T-helper 1 cell treated with Interleukin-12 subunit alpha and Interleukin-12 subunit beta and Interleukin-4 antibody, amounts not matched to agents 30 μg/mL and 1 μg/mL, for 36 hours (primary cell): Measurements from ENCODE around the gene SPTBN5.

Experiments used
- H3K27ac Mint-ChIP-seq: one replicate; pipeline ENCODE4 v1.8.0; 2021; ENCODE audit warnings: mild to moderate bottlenecking, mixed read lengths
- H3K27me3 Mint-ChIP-seq: one replicate; pipeline ENCODE4 v1.8.0; 2021; ENCODE audit warnings: low read depth, mixed read lengths
- H3K36me3 Mint-ChIP-seq: one replicate; pipeline ENCODE4 v1.8.0; 2021; ENCODE audit warnings: low read depth, mixed read lengths
- H3K4me1 Mint-ChIP-seq: one replicate; pipeline ENCODE4 v1.8.0; 2021; ENCODE audit warnings: low read depth, mixed read lengths
- H3K4me3 Mint-ChIP-seq: one replicate; pipeline ENCODE4 v1.8.0; 2021; ENCODE audit warnings: mild to moderate bottlenecking, moderate library complexity, mixed read lengths
- H3K9me3 Mint-ChIP-seq: one replicate; pipeline ENCODE4 v1.8.0; 2021; ENCODE audit warnings: mixed read lengths

The SPTBN5 gene

DNA sequence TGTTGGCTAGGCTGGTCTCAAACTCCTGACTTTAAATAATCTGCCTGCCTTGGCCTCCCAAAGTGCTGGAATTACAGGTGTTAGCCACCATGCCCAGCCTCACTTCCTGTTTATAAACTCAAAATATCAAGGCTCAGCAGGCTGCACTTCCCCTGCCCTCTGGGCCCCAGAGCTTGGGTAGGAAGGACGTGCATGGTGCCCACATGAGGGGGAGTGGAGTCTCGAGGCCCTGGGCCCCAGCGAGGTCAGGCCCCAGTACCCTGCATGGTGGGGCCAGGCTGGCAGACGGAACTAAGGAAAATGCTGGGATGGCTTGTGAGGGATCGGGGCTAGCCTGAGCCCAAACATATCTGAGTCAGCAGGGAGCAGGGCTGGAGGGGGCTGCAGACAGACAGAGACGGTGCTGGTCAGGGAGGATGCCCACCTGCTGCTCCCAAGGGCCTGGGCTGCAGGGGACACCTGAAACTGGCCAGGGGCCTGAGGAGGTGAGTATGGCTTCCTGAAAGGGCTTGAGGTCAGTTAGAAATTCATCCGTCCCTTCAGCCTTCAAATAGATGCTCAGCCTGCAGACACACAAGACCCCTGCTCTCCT, 5.1 kb downstream of the SPTBN5 start:
- Mint-ChIP-seq H3K9me3 (no peaks in the 10 kb centered on the region), H3K4me3 (no peak overlapping the region), H3K27ac (peak overlapping the region; percentile 31), H3K4me1 (peaks cover 14% of the 10 kb centered on the region), H3K36me3 (peaks cover 7% of the 10 kb centered on the region), H3K27me3 (peaks cover 5% of the 10 kb centered on the region)

DNA sequence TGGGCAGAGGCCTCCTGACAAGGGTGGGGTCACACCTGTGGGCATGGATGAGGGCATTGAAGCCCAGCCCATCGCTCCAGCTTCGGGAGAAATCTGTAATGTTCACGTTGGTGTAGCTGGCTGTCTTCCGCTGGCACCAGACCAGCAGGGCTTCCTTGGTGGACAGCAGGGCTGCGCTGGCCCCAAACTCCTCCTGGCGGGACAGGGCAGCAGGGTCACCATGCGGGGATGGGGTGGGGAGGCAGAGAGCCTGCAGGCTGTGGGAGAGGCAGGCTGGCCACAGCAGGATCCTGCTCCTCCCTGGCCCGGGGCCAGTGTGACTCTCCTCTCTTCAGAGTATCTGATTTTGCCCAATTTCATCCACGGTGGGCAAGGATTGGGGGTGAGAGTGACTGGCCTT, 6.0 kb downstream of the SPTBN5 start:
- peaks cover 5% of the 10 kb centered on the region for H3K27me3 Mint-ChIP-seq
- H3K4me3 Mint-ChIP-seq: no peak overlapping the region
- peaks cover 11% of the 10 kb centered on the region for H3K4me1 Mint-ChIP-seq
- no peaks in the 10 kb centered on the region for H3K9me3 Mint-ChIP-seq
- H3K27ac Mint-ChIP-seq: no peak overlapping the region
- peaks cover 7% of the 10 kb centered on the region for H3K36me3 Mint-ChIP-seq

DNA sequence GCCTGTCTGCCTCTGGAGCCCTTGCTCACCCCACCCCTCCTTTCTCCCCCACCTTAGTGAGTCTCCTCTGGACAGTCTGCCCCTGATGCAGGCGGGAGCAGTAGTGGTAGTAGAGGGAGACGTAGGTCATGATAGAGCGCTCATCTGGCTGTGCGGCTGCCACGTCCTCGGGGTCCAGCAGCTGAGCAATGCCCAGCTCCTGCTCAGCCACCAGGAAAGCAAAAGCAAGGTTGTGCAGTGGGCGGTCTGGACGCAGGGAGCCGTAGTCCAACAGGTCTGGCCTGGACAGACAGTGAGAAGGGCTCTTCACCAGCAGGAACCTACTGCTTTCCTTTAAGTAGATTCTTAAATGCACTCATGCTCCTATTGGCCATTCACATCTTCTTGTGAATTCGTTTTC, 6.7 kb downstream of the SPTBN5 start:
- H3K4me3 Mint-ChIP-seq: no peak overlapping the region
- H3K4me1 Mint-ChIP-seq: peaks cover 9% of the 10 kb centered on the region
- peaks cover 7% of the 10 kb centered on the region for H3K36me3 Mint-ChIP-seq
- H3K27ac Mint-ChIP-seq: no peak overlapping the region
- peaks cover 5% of the 10 kb centered on the region for H3K27me3 Mint-ChIP-seq
- no peaks in the 10 kb centered on the region for H3K9me3 Mint-ChIP-seq

DNA sequence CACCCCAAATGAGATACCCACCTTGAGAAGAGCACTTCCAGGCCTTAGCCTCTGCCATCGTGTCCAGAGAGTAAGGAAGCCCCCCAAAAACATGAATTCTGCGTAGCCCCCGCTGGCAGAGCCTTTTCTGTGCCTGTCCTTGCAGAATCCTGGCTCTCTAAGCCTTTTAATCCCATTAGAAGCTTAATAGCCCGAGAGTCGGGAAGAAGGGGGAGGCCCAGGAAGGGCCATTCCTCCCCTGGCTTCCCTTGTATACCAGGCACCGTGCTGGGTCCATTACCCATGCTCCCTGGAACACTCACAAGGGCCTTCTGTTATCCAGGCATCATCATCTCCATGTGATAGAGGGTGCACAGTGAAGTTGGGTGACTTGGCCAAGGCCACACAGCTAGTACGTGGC, 7.1 kb downstream of the SPTBN5 start:
- peaks cover 7% of the 10 kb centered on the region for H3K36me3 Mint-ChIP-seq
- H3K27me3 Mint-ChIP-seq: peaks cover 5% of the 10 kb centered on the region
- no peak overlapping the region for H3K4me3 Mint-ChIP-seq
- H3K4me1 Mint-ChIP-seq: peaks cover 9% of the 10 kb centered on the region
- H3K27ac Mint-ChIP-seq: no peak overlapping the region
- no peaks in the 10 kb centered on the region for H3K9me3 Mint-ChIP-seq

DNA sequence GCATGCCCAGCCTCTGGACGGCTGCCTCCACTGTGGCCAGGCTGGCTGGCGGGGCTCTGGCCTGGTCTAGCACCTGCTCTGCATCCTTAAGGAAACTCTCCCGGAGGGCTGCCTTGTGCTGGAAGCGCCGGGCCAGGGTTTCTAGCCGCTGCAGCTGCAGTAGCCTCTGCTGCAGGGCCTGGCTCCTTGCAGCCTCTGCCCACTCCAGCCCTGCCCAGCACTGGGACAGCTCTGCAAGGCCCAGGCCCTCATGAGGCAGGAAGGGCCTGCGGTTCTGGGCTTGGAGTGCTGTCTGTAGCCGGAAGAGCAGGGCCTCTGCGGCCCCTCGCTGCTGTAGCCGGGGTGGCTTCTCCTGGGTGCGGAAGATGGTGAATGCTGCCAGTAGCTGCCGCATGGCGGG, 8.0 kb downstream of the SPTBN5 start:
- H3K4me1 Mint-ChIP-seq: peaks cover 13% of the 10 kb centered on the region
- no peaks in the 10 kb centered on the region for H3K9me3 Mint-ChIP-seq
- H3K27me3 Mint-ChIP-seq: peaks cover 13% of the 10 kb centered on the region
- peaks cover 7% of the 10 kb centered on the region for H3K36me3 Mint-ChIP-seq
- no peak overlapping the region for H3K27ac Mint-ChIP-seq
- no peak overlapping the region for H3K4me3 Mint-ChIP-seq

DNA sequence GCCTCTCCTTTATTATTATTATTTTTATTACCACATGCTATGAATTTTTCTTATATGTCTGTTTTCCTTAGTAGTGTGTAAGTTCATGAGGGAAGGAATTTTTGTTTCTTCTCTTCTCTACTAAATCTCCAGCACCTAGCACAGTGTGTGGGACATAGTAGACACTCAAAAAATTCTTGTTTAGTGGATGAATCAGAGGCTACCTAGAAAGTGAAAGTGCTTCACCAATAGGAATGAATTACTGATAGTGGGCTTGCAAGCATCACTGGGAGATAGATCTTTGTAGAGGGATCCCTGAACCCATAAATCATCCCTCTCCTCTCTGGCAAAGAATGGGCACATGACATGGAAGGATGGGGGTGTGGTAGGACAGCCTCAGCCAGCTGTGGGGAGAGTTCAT, 8.5 kb downstream of the SPTBN5 start:
- peaks cover 7% of the 10 kb centered on the region for H3K36me3 Mint-ChIP-seq
- H3K27me3 Mint-ChIP-seq: peaks cover 17% of the 10 kb centered on the region
- H3K4me3 Mint-ChIP-seq: no peak overlapping the region
- peaks cover 13% of the 10 kb centered on the region for H3K4me1 Mint-ChIP-seq
- H3K27ac Mint-ChIP-seq: no peak overlapping the region
- no peaks in the 10 kb centered on the region for H3K9me3 Mint-ChIP-seq

DNA sequence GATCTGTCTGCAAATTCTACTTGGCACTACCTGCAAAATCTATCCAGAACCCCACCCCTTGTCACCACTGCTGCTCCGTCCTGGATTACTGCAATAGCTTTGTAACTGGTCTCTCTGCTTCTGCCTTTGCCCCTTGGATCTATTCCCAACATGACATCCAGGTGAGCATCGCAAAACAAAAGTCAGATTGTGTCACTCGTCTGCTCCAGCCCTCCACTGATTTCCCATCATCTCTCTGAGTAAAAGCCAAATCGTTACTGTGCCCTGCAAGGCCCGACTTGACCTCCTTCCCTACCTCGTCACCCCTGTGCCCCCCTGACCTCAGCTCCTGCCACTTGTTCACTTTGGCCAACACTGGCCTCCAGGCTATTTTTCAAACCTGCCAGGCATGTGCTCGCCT, 9.4 kb downstream of the SPTBN5 start:
- H3K4me1 Mint-ChIP-seq: peaks cover 13% of the 10 kb centered on the region
- no peak overlapping the region for H3K4me3 Mint-ChIP-seq
- H3K27ac Mint-ChIP-seq: no peak overlapping the region
- no peaks in the 10 kb centered on the region for H3K9me3 Mint-ChIP-seq
- H3K27me3 Mint-ChIP-seq: peaks cover 17% of the 10 kb centered on the region
- H3K36me3 Mint-ChIP-seq: peaks cover 7% of the 10 kb centered on the region

DNA sequence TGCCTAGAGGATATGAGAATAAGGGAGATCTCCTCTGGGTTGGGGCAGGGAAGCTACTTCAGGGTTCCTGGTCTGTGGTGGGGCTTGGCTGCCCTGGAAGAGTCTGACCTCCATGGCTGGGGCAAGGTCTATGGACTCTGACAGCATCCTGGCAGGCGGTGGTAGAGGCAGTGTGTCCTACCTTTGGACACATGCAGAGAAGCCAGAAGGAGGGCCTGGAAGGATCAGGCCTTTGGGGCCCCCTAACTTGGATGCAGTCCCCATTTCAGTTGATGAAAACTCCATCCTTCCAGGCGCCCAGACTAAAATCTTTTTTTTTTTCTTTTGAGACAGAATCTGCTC, 10.4 kb downstream of the SPTBN5 start:
- Mint-ChIP-seq H3K4me3 (no peak overlapping the region), H3K9me3 (no peaks in the 10 kb centered on the region), H3K27me3 (peaks cover 17% of the 10 kb centered on the region), H3K36me3 (peaks cover 4% of the 10 kb centered on the region), H3K4me1 (peaks cover 10% of the 10 kb centered on the region), H3K27ac (no peak overlapping the region)

DNA sequence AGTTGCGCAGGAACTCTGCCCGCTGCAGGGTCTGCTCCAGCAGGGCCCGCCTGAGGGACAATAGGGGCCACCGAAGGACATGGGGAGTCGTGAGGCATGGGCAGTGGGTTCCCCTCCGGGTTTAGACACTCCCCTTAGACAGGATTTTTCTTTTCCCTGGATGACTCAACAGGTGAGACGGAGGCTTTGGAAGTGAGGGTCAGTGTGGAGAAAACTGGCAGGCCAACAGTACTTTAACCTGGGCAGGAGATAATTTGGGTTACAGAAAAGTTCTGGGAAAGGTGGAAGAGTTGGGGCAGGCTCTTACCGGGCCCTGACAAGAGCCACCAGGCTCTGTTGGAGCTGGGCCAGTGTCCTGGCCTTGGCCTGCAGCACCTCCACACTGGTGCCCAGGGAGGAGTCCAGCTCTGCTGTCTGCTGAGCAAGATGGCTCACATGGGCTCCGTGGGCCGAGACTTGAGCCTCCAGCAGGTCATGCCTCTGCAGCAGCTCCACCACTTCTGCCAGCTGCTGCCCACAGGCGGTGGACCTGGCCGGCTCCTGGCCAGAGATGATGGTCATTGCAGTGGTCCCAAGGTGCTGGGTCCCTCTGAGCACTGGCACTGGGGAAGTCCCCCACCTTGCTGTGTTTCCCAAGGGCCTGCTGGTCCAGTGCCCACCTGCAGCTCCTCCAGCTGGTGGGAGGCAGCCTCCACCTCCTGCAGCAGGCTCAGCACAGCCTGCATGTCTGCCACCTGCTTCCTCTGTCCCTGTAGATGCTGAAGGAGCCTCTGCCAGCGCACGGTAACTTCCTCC, 11.0 kb downstream of the SPTBN5 start:
- H3K4me1 Mint-ChIP-seq: peaks cover 9% of the 10 kb centered on the region
- no peak overlapping the region for H3K4me3 Mint-ChIP-seq
- peaks cover 4% of the 10 kb centered on the region for H3K36me3 Mint-ChIP-seq
- H3K9me3 Mint-ChIP-seq: no peaks in the 10 kb centered on the region
- peaks cover 17% of the 10 kb centered on the region for H3K27me3 Mint-ChIP-seq
- H3K27ac Mint-ChIP-seq: no peak overlapping the region

DNA sequence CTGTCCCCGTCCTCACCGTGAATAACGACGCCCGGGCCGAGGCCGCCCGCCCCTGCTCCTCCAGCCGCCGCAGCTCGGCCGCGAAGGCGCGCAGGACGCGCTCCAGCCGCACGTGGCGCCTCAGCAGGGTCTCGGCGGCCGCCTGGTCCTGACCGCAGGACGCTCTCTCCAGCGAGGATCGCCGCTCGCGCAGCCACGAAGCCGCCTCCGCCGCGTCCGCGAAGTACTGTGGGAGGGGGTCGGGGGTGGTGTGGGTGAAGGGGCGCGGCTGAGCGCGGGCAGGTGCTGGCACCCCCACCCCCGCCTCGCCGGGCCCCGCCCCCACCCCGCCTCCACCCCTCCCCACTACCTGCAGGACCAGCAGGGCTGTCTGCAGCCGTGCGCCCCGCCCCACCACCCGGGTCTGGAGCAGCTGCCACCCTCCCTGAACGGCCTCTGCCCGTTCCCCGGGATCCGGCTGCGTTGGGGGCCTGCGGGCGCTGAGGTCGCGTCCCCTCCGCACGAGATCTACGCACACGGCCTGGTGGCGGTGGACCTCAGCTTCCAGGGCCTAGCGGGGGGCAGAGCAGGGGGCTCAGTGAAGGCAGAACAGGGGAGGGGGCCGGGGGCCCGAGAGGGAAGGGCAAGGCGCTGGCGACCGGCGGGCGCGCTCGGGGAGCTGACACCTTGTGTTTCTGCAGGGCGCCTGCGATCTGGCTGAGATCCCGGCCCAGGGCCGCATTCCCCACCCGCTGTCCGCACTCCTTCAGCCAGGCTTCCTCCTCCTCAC, 11.7 kb downstream of the SPTBN5 start:
- H3K36me3 Mint-ChIP-seq: peaks cover 4% of the 10 kb centered on the region
- H3K9me3 Mint-ChIP-seq: no peaks in the 10 kb centered on the region
- no peak overlapping the region for H3K27ac Mint-ChIP-seq
- peaks cover 7% of the 10 kb centered on the region for H3K4me1 Mint-ChIP-seq
- H3K27me3 Mint-ChIP-seq: peaks cover 17% of the 10 kb centered on the region
- H3K4me3 Mint-ChIP-seq: no peak overlapping the region

DNA sequence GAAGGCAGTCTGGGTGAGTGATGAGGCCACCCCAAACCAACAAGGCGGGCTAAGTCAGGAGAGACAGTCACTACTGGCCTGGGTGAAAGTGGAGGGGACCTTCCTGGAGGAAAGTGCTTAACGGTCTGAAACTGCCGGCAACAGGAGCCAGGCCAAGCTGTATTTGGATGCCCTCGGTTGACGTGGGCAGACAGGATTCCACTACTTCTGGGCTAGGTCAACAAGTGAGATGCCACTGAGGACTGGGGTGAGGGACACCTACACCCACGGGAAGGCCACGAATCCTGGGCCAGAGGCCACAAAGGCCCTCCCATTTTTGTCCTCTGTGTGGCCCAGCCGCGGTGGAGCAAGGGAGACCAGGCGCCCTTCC, 12.3 kb downstream of the SPTBN5 start:
- no peaks in the 10 kb centered on the region for H3K9me3 Mint-ChIP-seq
- H3K4me3 Mint-ChIP-seq: peak overlapping the region; percentile 42
- peaks cover 4% of the 10 kb centered on the region for H3K36me3 Mint-ChIP-seq
- H3K27me3 Mint-ChIP-seq: peaks cover 17% of the 10 kb centered on the region
- H3K4me1 Mint-ChIP-seq: peaks cover 7% of the 10 kb centered on the region
- H3K27ac Mint-ChIP-seq: no peak overlapping the region

DNA sequence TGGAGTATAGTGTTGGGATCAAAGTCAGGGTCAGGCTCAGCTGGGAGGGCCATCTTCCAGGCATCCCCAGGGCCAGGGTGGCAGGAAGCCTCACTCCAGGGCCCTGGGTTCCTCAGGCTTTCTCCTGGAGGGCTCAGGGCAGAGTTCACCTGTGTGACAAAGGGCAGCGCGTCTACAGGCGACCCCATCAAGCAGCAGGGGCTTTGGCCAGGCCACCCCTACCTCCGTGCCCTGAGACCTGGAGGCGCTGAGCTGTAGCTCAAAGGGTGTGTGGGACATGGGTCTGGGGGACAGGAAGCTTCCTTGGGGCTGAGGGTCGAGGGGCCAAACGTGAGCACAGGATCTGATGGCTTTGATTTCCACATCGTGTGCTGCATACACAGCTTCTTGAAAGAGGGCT, 12.8 kb downstream of the SPTBN5 start:
- H3K4me3 Mint-ChIP-seq: peak overlapping the region; percentile 42
- H3K27ac Mint-ChIP-seq: no peak overlapping the region
- H3K36me3 Mint-ChIP-seq: peaks cover 4% of the 10 kb centered on the region
- peaks cover 17% of the 10 kb centered on the region for H3K27me3 Mint-ChIP-seq
- no peaks in the 10 kb centered on the region for H3K9me3 Mint-ChIP-seq
- peaks cover 7% of the 10 kb centered on the region for H3K4me1 Mint-ChIP-seq

DNA sequence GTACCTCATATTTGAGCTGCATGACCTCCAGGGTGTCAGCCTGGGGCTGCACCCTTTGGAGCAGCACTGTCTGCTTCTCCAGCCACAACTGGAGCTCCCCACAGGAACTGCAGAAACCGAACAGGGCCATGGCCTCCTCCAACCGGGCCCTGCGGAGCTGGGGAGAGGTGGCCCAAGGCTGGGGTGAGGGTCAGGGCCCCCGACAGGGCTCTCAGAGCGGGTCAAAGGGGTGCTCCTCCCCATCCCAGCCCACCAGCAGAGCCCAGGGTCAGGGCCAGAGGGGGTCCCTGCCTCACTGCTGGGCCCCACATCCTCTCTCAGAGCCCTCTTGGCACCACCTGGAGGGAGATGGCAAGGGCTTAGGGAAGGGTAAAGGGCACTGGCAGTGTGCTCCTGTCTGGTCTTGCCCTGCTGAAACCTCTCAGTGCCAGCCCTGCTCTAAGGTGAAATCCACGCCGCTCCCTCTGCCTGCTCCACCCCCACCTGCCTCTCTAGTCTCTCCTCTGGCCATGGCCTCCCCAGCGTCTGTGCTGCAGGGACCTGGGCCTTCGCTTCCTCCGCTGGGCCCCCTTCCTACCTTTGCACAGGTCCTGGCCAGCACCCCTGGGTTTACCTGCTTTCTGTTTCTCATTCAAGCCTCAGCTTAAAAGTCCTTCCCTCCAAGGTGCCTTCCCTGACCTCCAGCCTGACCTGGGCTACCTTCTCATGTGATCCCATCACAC, 13.5 kb downstream of the SPTBN5 start:
- Mint-ChIP-seq H3K9me3 (no peaks in the 10 kb centered on the region), H3K27me3 (peaks cover 17% of the 10 kb centered on the region), H3K36me3 (peaks cover 2% of the 10 kb centered on the region), H3K4me1 (peaks cover 5% of the 10 kb centered on the region), H3K27ac (no peak overlapping the region), H3K4me3 (no peak overlapping the region)

DNA sequence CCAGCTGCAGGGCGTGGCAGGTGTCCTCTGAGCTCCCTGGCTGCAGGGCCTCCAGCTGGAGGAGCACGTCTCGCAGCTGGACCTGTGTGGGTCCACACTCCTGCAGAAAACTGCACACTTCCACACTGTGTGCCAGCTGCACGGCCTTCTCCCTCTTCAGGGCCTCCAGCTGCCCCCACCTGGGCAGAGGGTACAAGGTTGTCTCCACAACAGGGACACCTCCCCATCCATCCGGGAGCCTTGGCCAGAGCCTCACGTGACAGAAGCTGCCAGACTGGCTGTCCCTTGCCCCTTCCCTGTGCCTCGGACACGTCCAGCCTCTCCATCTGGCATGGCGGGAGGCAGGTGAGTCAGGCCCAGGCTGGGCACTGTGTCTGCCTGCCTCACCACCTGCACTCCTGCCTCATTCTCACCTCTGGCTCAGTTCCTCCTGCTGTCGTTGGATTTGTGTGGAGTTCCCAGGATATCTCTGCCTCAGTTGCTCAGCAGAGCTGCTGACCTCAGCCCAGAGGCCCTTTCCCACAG, 14.5 kb downstream of the SPTBN5 start:
- Mint-ChIP-seq H3K9me3 (no peaks in the 10 kb centered on the region), H3K4me1 (peaks cover 4% of the 10 kb centered on the region), H3K4me3 (no peak overlapping the region), H3K36me3 (peaks cover 1% of the 10 kb centered on the region), H3K27me3 (peaks cover 13% of the 10 kb centered on the region), H3K27ac (no peak overlapping the region)
